GM10266 (cell line): Measurements from ENCODE around the gene RAB17.

Experiments used
- DNase-seq: peaks from one replicate; pipeline ENCODE4 v3.0.0; 2012; ENCODE audit errors: extremely low spot score
- TF ChIP-seq, protein P1 (sequence below): IDR thresholded peaks from 2 replicates; pipeline ENCODE4 v1.5.1; 2012; ENCODE audit warnings: mild to moderate bottlenecking, low read depth; ENCODE audit not compliant: control insufficient read depth, insufficient read depth; ENCODE audit errors: missing control alignments

RAB17 gene

GRCh38 chr2:237529452-237530402, 60.8 kb downstream of the RAB17 start:
- peak; percentile 50 for DNase-seq
- TF ChIP-seq, protein P1, sequence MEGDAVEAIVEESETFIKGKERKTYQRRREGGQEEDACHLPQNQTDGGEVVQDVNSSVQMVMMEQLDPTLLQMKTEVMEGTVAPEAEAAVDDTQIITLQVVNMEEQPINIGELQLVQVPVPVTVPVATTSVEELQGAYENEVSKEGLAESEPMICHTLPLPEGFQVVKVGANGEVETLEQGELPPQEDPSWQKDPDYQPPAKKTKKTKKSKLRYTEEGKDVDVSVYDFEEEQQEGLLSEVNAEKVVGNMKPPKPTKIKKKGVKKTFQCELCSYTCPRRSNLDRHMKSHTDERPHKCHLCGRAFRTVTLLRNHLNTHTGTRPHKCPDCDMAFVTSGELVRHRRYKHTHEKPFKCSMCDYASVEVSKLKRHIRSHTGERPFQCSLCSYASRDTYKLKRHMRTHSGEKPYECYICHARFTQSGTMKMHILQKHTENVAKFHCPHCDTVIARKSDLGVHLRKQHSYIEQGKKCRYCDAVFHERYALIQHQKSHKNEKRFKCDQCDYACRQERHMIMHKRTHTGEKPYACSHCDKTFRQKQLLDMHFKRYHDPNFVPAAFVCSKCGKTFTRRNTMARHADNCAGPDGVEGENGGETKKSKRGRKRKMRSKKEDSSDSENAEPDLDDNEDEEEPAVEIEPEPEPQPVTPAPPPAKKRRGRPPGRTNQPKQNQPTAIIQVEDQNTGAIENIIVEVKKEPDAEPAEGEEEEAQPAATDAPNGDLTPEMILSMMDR, result no peak

DNA sequence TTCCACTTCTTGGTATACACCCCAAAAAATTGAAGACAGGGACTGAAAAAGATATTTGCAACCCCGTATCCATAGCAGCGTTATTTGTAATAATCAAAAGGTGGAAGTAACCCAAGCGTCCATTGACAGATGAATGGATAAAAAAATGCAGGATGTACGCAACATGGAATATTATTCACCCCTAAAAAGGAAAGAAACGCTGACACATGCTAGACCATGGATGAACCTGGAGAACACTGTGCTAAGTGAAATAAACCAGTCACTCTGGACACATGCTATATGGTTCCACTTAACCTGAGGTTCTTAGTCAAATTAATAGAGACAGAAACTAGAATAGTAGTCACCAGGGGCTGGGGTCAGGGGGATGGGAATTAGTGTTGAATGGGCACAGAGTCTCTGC, 62.8 kb downstream of the RAB17 start:
- DNase-seq, result no peak
- TF ChIP-seq, protein P1, result no peak

- TF ChIP-seq, protein P1, result no peak
- no peak for DNase-seq
These were observed 63.3 kb downstream of the RAB17 start for GRCh38 chr2:237527233-237527632.

- TF ChIP-seq, protein P1, result no peak
These were observed 64.9 kb downstream of the RAB17 start for GRCh38 chr2:237525559-237526157.

GRCh38 chr2:237524631-237525030, 65.9 kb downstream of the RAB17 start:
- TF ChIP-seq, protein P1, result no peak
- no peak for DNase-seq

More at GRCh38 chr2:237525559-237526157, 64.9 kb downstream of the RAB17 start:
- DNase-seq, result no peak
